T-cell (primary cell): ENCODE results near the gene ACOT11. TPM values are rescaled to one million over a fixed set of nuclear protein-coding genes. Genes with fewer than 3 reads are reported as not detected.

Source experiments
- ATAC-seq, 4 experiments: fragments of 200-7000 bp in 3 of 4; fragments of 150-1000 bp in 1 of 4; cut with Tn5 transposase; replicated peaks in 1 of 4; 1 replicate in 3 of 4; 2 replicates in 1 of 4; pipeline ENCODE4 v1.10.0; 2021; ENCODE audit warnings: moderate library complexity in 3 of 4, mild to moderate bottlenecking in 2 of 4, moderate number of reproducible peaks in 1 of 4
- CTCF ChIA-PET, 2 donors: fragments of 300-600 bp; sonication (Branson Sonifier 250); formaldehyde crosslinking; loops; one replicate each; lab custom pipeline; 2022; ENCODE audit warnings: antibody characterized with exemption in 2 of 2; lab: Charles Lee
- POLR2A ChIA-PET, 2 donors: fragments of 300-600 bp; sonication (Branson Sonifier 250); formaldehyde crosslinking; loops; one replicate each; lab custom pipeline; 2022; ENCODE audit warnings: antibody characterized with exemption in 2 of 2; lab: Charles Lee
- DNase-seq, 35 experiments: peaks; one replicate each; pipeline versions ENCODE4 v3.0.0 to v3.0.0-alpha.2; 2013 to 2023
- H3K27ac ChIP-seq: one replicate; pipeline ENCODE4 v1.5.1; 2013; ENCODE audit warnings: low read length
- H3K27me3 ChIP-seq, 2 experiments: replicated peaks in 1 of 2; 1 replicate in 1 of 2; 2 replicates in 1 of 2; pipeline versions ENCODE4 v1.6.1 to v1.7.0; 2013; ENCODE audit warnings: low read length in 1 of 2, mixed read lengths in 1 of 2; ENCODE audit not compliant: control insufficient read depth in 2 of 2, insufficient read depth in 2 of 2; ENCODE audit errors: extremely low read depth in 1 of 2
- H3K36me3 ChIP-seq, 2 donors: 1 replicate in 1 of 2; 2 replicates in 1 of 2; pipeline versions ENCODE4 v1.6.1 to v1.7.0; 2013; ENCODE audit warnings: low read length in 1 of 2; ENCODE audit not compliant: control insufficient read depth in 2 of 2, insufficient read depth in 1 of 2; ENCODE audit errors: extremely low read depth in 1 of 2
- H3K4me1 ChIP-seq, 2 experiments: 1 replicate in 1 of 2; 2 replicates in 1 of 2; pipeline versions ENCODE4 v1.6.1 to v1.7.0; 2013; ENCODE audit warnings: low read length in 2 of 2, mixed read lengths in 1 of 2; ENCODE audit not compliant: insufficient read depth in 2 of 2, control insufficient read depth in 1 of 2; ENCODE audit errors: extremely low read depth in 1 of 2
- H3K4me3 ChIP-seq, 2 donors: 1 replicate in 1 of 2; 2 replicates in 1 of 2; pipeline versions ENCODE4 v1.5.1 to v1.7.0; 2013; ENCODE audit warnings: mild to moderate bottlenecking in 2 of 2, low read length in 1 of 2, moderate library complexity in 1 of 2; ENCODE audit not compliant: control insufficient read depth in 1 of 2; ENCODE audit errors: extremely low read depth in 1 of 2
- H3K9me3 ChIP-seq: 2 replicates; pipeline ENCODE4 v1.7.0; 2013
- H3K27ac Mint-ChIP-seq, 2 donors: one replicate each; pipeline ENCODE4 v1.8.0; 2020 to 2021; ENCODE audit warnings: mild to moderate bottlenecking in 2 of 2, mixed read lengths in 2 of 2
- H3K27me3 Mint-ChIP-seq, 2 donors: one replicate each; pipeline ENCODE4 v1.8.0; 2021 to 2022; ENCODE audit warnings: mixed read lengths in 2 of 2
- H3K36me3 Mint-ChIP-seq: one replicate; pipeline ENCODE4 v1.8.0; 2021; ENCODE audit warnings: mixed read lengths
- H3K4me1 Mint-ChIP-seq, 3 donors: one replicate each; pipeline ENCODE4 v1.8.0; 2020 to 2022; ENCODE audit warnings: mixed read lengths in 3 of 3, mild to moderate bottlenecking in 1 of 3
- H3K4me3 Mint-ChIP-seq, 3 donors: one replicate each; pipeline ENCODE4 v1.8.0; 2020 to 2022; ENCODE audit warnings: mild to moderate bottlenecking in 3 of 3, mixed read lengths in 3 of 3, moderate library complexity in 3 of 3
- H3K9me3 Mint-ChIP-seq, 3 donors: one replicate each; pipeline ENCODE4 v1.8.0; 2020 to 2022; ENCODE audit warnings: mixed read lengths in 3 of 3
- WGBS: methylation state at CpG from one replicate; pipeline ENCODE4 v1.1.5; 2013; ENCODE audit warnings: missing lambda C conversion rate; ENCODE audit not compliant: insufficient coverage; 5-methylcytosine and 5-hydroxymethylcytosine counted together
- total RNA-seq, 35 experiments: library from RNA in 6 of 35; stranded (reverse) in 6 of 35; fragments of 120-200 nt in 1 of 35; gene quantifications; one replicate each; pipeline versions ENCODE4 v1.2.1 to v1.2.4 and lab custom pipeline; 2013 to 2026

Gene ACOT11
- total RNA-seq, 5 donors from 2014 or later (not counting 1 experiment from before 2014, with no cell fraction given), result 0.60 to 1.4 (median 0.93) TPM

DNA sequence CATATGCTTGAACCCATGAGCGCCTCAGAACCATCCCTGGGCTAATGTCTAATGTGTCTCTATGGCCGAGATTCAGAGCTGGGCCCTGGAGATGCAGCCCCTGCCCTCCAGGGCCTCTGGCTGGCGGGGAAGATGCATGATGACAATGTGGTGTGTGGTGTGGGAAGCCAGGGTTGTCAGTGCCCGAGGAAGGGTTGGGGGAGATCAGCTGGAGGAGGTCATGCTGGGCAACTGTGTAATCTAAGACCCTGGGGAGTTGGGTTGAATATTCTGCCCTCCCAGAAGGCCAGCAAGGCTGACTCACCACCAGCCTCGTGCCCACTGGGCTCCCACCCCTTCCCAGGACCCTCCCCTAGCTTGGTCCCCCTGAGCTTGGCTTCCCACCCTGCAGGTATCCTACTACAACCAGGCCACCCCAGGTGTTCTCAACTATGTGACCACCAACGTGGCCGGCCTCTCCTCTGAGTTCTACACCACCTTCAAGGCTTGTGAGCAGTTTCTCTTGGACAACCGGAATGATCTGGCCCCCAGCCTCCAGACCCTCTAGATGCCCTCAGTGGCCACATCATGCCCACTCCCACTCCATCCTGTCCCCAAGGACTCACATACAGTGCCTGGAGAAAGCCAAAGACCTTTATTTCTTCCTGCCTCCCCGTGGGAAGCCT, 60.7 kb downstream of the ACOT11 start:
- Histone ChIP-seq H3K36me3 (no peaks in the 10 kb centered on the region), H3K9me3 (no peaks in the 10 kb centered on the region), H3K27me3 (peaks cover 0 to 11% of the 10 kb centered on the region in 2 experiments), H3K27ac (no peak overlapping the region), H3K4me1 (peaks cover 0 to 16% of the 10 kb centered on the region in 2 experiments), H3K4me3 (no peak overlapping the region)
- no peaks in the 10 kb centered on the region for H3K9me3 Mint-ChIP-seq
- WGBS, result 71% methylated on average over 8 of the region's 9 CpGs
- POLR2A ChIA-PET, result no interaction called here
- DNase-seq, result no peak
- no peaks in the 10 kb centered on the region for H3K27me3 Mint-ChIP-seq
- H3K36me3 Mint-ChIP-seq, result no peaks in the 10 kb centered on the region
- H3K27ac Mint-ChIP-seq, result no peak overlapping the region
- CTCF ChIA-PET, result no interaction called here
- no peak for ATAC-seq
- H3K4me1 Mint-ChIP-seq, result peaks cover 14 to 16% (median 15%) of the 10 kb centered on the region in 3 donors
- no peak overlapping the region for H3K4me3 Mint-ChIP-seq

DNA sequence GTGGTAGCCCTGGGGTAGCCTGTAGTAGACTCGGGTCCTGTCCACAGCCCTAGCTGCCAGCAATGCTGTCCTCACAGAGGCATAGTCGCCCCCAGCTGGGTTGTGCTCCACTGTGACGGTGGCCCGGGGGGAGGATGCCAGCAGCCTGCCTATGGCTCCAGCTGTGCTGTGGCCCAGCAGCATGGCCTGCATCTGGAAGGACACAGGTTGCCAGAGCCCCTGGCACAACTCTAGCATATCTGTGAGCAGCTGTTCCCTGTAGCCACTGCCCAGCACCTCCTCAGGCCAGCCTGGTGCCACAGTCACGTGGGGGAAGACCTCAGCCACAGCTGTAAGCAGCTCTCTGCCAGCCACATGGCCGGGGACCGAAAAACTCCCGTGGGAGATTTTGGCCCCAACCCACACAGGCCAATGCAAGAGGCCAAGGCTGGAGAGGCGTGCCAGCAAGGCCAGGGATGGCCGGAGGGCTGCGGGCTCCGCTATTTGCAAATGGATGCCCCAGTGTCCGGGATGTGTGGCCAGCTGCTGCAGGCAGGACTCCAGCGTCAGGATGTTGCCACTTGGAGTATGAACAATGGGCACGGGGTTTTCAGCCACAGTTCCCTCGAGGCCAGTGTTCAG, 61.4 kb downstream of the ACOT11 start:
- 88% methylated on average over 16 of the region's 16 CpGs for WGBS
- H3K36me3 Mint-ChIP-seq, result no peaks in the 10 kb centered on the region
- no peaks in the 10 kb centered on the region for H3K9me3 Mint-ChIP-seq
- ChIA-PET POLR2A (no interaction called here), CTCF (no interaction called here)
- H3K27me3 Mint-ChIP-seq, result no peaks in the 10 kb centered on the region
- no peak overlapping the region for H3K4me3 Mint-ChIP-seq
- DNase-seq, result no peak
- Histone ChIP-seq H3K4me3 (no peak overlapping the region), H3K27me3 (peaks cover 0 to 11% of the 10 kb centered on the region in 2 experiments), H3K4me1 (peaks cover 0 to 9% of the 10 kb centered on the region in 2 experiments), H3K36me3 (no peaks in the 10 kb centered on the region), H3K9me3 (no peaks in the 10 kb centered on the region), H3K27ac (no peak overlapping the region)
- peaks cover 10 to 11% (median 11%) of the 10 kb centered on the region in 3 donors for H3K4me1 Mint-ChIP-seq
- H3K27ac Mint-ChIP-seq, result no peak overlapping the region
- no peak for ATAC-seq

- Mint-ChIP-seq H3K9me3 (no peaks in the 10 kb centered on the region), H3K27ac (no peak overlapping the region), H3K4me3 (no peak overlapping the region), H3K36me3 (no peaks in the 10 kb centered on the region), H3K4me1 (peaks cover 4 to 5% (median 5%) of the 10 kb centered on the region in 3 donors), H3K27me3 (no peaks in the 10 kb centered on the region)
- H3K4me1 ChIP-seq, result peaks cover 0 to 2% of the 10 kb centered on the region in 2 experiments
- H3K4me3 ChIP-seq, result no peak overlapping the region
- WGBS, result 42% methylated on average over 2 of the region's 6 CpGs
- POLR2A ChIA-PET, result no interaction called here
- no peaks in the 10 kb centered on the region for H3K9me3 ChIP-seq
- H3K36me3 ChIP-seq, result no peaks in the 10 kb centered on the region
- no peak overlapping the region for H3K27ac ChIP-seq
- H3K27me3 ChIP-seq, result peaks cover 0 to 11% of the 10 kb centered on the region in 2 experiments
- CTCF ChIA-PET, result no interaction called here
- DNase-seq, result no peak
- no peak for ATAC-seq
These were observed 62.0 kb downstream of the ACOT11 start for GRCh38 chr1:54610048-54610447.

DNA sequence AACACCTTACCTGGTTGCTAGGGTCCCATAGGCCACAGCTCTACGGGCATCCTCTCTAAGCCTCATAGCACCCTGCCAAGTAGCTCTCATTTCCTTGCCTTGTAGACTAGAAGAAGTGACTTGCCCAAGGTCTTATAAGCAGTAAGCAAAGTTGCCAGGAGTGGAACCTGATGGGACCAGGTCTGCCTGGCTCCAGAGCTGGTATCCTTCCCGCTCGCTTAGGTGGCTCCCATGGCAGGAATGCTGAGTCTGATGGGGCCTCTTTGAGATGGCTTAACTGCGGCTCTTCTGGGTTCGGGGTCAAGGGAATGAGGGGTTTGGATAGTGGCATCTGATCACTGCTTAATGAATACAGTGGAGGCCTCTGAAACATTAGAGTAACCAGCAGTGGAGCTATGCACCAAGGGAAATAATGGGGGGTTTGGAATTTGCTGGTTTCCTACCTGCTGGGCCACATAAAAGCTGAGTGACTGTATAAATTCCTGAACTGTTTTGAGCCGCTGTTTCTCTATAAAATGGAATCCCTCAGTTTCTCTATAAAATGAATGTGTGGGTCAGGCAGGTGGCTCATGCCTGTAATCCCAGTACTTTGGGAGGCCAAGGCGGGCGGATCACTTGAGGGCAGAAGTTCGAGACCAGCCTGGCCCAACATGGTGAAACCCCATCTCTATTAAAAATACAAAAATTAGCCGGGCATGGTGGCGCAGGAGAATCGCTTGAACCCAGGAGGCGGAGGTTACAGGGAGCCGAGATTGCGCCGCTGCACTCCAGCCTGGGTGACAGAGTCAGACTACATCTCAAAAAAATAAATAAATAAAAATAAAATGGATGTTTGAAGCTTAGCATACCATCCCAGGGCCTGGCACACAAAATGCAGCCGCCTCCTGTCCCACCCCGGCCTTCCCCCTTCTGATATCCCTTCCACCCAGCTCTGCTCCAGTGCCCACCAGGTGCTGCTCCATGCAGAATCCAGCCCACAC, 62.9 kb downstream of the ACOT11 start:
- DNase-seq (no peak), ATAC-seq (no peak)
- H3K4me3 ChIP-seq, result no peak overlapping the region
- Mint-ChIP-seq H3K36me3 (no peaks in the 10 kb centered on the region), H3K4me1 (no peaks in the 10 kb centered on the region), H3K9me3 (no peaks in the 10 kb centered on the region), H3K27me3 (no peaks in the 10 kb centered on the region), H3K4me3 (no peak overlapping the region), H3K27ac (no peak overlapping the region)
- no peaks in the 10 kb centered on the region for H3K4me1 ChIP-seq
- WGBS, result 91% methylated on average over 9 of the region's 18 CpGs
- ChIA-PET POLR2A (no interaction called here), CTCF (interaction anchor here in 1 of 2 donors (0.5 kb wide), 1 partner anchor 28 kb away, joined by 12 read pairs; no protein-coding TSS in a partner anchor)
- no peaks in the 10 kb centered on the region for H3K36me3 ChIP-seq
- H3K27me3 ChIP-seq, result peaks cover 0 to 13% of the 10 kb centered on the region in 2 experiments
- H3K27ac ChIP-seq, result no peak overlapping the region
- H3K9me3 ChIP-seq, result no peaks in the 10 kb centered on the region

GRCh38 chr1:54611621-54612020, 63.6 kb downstream of the ACOT11 start:
- H3K27ac Mint-ChIP-seq, result no peak overlapping the region
- Histone ChIP-seq H3K27ac (no peak overlapping the region), H3K27me3 (peaks cover 0 to 13% of the 10 kb centered on the region in 2 experiments), H3K36me3 (no peaks in the 10 kb centered on the region), H3K4me1 (no peaks in the 10 kb centered on the region), H3K9me3 (no peaks in the 10 kb centered on the region), H3K4me3 (no peak overlapping the region)
- H3K9me3 Mint-ChIP-seq, result no peaks in the 10 kb centered on the region
- 86% methylated on average over 6 of the region's 8 CpGs for WGBS
- no peaks in the 10 kb centered on the region for H3K36me3 Mint-ChIP-seq
- no peak overlapping the region for H3K4me3 Mint-ChIP-seq
- H3K27me3 Mint-ChIP-seq, result no peaks in the 10 kb centered on the region
- CTCF ChIA-PET, result no interaction called here
- no peaks in the 10 kb centered on the region for H3K4me1 Mint-ChIP-seq
- POLR2A ChIA-PET, result no interaction called here
- ATAC-seq (no peak), DNase-seq (no peak)

- no peaks in the 10 kb centered on the region for H3K9me3 ChIP-seq
- CTCF ChIA-PET, result no interaction called here
- no peak overlapping the region for H3K4me3 ChIP-seq
- DNase-seq (no peak), ATAC-seq (no peak)
- Mint-ChIP-seq H3K4me3 (no peak overlapping the region), H3K27ac (no peak overlapping the region), H3K36me3 (no peaks in the 10 kb centered on the region), H3K27me3 (peaks cover 0 to 5% of the 10 kb centered on the region in 2 donors), H3K9me3 (no peaks in the 10 kb centered on the region), H3K4me1 (no peaks in the 10 kb centered on the region)
- no peak overlapping the region for H3K27ac ChIP-seq
- POLR2A ChIA-PET, result no interaction called here
- peaks cover 0 to 21% of the 10 kb centered on the region in 2 experiments for H3K27me3 ChIP-seq
- H3K4me1 ChIP-seq, result no peaks in the 10 kb centered on the region
- no peaks in the 10 kb centered on the region for H3K36me3 ChIP-seq
- WGBS, result 88% methylated on average over 1 of the region's 2 CpGs
These were observed 66.0 kb downstream of the ACOT11 start for GRCh38 chr1:54614024-54614423.
